NCI-H187 (cell line): ENCODE measurements around the gene SH3BGRL3.
"Not testable (repeated sequence)": the region's sequence is repeated elsewhere in the genome, so short reads cannot be mapped to it uniquely, and the experiment has no call there.

Source experiments
- DNase-seq, 2 experiments: peaks; one replicate each; lab custom pipeline; 2025; lab: John Stamatoyannopoulos, UW

The SH3BGRL3 gene

DNA sequence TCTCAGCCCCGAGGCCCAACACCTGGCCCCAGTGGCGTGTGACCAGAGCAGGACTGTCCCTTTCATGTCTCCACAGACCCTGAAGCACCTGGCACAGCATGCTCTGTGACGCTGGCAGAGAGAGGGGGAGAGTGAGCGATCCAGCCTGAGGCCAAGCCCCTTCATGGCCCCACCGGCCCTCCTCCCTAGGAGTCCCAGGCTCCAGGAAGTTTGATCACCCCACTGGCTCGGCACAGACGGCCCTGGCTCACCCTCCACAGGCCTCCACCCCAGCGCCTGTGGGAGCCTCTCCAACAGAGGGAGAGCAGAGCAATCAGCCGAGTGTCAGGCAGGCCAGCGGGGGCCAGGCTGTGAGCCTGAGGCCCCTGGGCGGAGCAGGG lies 11.0 kb downstream of the SH3BGRL3 start:
- no peak for DNase-seq

DNA sequence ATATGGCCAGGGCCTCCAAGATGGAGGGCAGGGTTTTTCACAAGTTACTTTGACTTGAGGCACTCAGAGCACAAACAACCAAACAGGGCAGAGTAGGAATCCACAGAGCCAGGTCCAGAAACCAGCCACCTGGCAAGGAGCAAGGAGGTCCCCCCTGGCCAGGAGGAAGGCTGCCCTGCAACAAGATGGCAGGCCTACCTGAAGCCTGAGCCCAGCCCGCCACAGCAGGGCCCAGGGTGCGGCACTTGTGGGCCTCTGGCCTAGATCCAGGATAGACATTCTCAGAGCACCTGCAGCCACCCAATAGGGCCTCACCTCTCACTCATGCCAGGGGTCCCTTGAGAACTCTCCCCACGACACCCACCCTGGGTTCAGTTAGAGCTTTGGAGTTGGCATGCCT lies 11.5 kb downstream of the SH3BGRL3 start:
- DNase-seq, result no peak

DNA sequence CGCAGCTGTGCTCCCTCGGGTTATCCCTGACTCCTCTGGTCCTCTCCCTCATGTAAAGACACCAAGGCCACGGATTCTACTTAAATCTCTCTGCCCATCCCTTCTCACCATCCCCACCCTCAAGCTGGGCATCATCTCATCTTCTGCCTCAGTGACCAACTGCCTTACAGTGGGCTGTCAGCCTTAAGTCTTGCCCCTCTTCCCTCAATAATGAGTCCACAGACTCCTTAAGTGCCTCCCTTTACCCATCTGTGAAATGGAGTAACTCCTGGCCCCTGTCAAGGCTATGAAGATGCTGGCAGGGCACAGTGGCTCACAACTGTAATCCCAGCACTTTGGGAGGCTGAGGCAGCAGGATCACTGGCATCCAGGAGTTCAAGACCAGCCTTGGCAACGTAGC lies 12.1 kb downstream of the SH3BGRL3 start:
- no peak for DNase-seq

DNA sequence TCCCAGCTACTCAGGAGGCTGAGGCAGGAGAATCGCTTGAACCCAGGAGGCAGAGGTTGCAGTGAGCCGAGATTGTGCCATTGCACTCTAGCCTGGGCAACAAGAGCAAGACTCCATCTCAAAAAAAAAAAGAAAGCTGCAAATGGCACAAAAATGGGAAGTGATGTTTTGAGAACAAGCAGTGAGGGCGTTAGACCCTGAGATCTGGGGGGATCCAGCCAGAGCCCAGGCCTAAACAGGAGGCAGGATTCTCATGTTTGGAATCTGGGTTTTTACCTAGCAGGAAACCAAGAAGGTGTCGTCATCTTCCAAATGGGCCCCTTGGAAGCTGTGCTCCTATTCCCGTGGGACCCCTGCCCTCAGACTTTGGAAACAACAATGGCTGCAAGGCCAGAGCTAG lies 12.8 kb downstream of the SH3BGRL3 start:
- not testable (repeated sequence) for DNase-seq

DNA sequence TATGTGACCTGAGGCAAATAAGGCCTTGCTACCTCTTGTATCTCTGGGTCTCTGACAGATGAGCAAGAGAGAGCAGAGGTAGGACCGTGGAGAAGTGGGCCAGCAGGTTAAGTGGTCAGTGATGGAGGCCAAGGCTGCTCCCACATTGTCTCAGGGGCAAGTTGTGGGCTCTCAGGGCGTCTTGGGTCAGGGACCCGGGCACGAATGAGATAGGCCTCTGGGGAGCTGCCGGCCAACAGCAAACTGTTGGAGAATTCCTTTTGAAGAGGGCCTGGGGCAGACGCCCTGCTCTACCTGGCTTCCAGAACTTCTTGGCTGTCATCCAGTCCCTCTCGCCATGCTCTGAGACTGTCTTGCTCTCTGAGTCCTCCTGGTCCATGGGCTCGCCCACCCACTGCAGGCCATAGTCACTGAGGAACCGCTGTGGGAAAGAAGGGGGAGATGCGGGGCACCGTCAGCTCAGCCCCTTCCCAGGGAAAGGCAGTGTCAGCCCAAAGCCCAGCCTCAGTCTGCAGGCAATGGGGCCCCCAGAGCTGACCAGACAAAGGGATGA lies 14.1 kb downstream of the SH3BGRL3 start:
- DNase-seq, result no peak

DNA sequence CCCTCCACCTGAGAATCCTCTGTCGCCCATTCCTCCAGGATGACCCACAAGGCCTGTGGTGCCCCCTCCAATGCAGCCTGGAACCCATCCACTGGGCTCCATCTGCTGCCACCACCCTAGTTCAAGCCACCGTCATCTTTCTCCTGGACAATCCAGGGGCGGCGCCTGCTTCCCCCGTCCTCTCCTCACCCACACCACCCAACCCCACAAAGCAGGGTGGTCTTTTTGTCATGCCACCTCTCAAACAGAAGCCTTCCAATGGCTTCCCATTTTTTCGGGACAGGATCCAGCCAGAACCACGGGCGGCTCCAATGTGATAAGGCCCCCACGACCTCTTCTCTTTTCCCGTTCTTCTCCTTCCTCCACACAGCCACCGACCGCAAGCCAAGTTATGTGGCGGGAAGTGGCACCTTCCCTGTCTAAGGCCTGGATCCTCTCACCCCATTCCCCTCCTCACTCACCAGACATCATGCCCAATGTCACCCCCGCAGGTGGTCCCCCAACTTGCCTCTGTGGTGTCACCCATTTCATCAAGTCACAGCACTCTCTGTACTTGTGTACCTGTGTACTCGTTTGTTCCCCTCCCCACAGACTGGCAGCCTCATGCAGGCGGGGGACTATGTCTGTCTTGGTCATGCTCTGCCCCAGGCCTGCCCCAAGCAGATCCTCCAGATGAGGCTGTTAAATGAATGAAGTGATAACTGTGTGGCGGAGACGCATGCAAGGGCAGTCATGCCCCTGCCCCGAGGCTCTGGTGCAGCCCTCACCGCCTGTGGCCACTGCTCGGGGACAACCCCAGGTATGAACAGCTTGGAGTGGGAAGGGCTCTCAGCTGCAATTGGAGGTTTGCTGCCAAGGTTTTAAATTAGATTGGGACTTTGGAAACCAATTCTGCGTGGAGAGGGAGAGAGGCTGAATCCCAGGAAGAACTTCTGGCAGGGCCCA lies 15.6 kb downstream of the SH3BGRL3 start:
- no peak for DNase-seq

DNA sequence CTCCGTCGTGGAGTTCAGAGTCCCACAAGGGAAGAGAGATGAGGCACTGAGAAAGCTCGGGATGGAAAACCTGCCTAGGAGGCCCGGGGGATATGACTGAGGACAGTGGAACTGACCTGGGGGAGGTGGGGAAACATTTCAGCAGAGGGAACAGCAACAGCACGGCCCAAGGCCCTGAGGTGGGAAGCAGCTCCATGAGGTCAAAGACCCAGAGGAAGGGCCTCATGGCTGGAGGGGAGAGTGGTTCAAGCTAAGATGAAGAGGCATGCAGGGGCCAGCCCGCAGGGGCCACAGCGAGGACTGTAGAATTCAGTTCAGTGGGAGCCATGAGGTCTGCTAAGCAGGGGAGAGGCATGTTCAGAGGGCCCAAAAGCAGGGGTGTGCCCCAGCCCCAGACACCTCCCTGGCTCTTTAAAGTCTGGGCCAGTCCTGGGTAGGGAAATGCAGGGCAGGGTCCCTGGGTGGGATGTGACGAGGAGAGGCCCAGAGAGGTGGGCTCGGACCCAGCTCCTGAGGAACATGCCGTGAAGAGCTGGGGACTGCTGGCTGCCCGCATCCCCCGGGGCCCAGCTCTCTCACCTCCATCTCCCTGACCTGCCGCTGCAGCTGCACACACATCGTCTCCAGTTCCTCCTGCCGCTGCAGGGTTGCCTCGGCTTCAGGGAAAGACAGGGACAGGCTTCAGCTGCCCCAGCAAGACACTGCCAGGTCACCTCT lies 16.6 kb downstream of the SH3BGRL3 start:
- no peak for DNase-seq

DNA sequence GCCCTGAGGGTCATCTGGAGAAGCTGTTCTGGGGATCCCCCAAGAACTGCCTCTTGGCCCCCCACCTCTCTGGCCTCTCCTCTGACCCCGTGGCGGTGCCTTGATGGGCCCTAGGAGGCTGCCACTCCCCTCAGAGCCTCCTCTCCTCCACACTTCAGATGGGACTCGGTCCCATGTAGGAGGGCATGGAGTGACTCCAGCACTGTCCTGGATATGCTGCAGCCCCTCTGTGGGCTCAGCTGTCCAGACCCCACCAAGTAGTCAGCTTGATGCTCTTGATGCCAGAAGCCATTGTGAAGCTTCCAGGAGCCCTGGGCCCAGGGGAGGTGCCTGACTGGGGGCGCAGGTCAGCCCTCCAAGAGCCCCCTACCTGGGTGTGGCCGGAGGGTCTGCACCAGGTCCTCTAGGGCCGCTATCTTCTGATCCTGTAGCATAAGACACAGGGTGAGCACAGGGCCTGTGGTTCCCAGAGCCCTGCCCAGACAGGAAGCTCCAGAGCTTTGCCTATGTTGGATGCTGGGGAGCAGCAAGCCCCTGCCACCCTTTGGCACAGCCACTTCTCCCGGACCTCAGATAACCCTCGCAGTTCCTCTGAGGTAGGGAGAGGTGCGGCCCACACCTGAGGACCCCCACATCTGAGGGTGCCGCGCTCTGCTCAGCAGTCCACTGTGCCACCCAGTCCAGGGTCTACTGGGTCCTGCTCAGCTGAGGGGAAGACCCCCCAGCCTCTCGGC lies 17.3 kb downstream of the SH3BGRL3 start:
- DNase-seq, result no peak

DNA sequence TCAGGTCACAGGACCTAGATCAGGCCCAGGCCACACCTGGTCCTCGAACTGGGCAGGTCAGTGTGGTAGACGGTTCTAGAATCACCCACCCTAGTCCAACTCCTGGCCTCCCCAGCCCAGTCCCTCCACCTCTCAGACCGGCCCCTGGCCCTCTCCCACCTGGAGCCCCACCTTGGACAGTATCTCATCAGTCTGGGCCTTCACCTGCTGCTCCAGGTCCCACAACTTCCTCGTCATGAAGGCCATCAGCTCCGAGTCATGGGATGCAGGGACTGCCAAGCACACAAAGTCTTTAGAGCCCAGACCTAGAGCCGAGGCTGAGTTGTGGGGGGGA lies 17.9 kb downstream of the SH3BGRL3 start:
- no peak for DNase-seq

DNA sequence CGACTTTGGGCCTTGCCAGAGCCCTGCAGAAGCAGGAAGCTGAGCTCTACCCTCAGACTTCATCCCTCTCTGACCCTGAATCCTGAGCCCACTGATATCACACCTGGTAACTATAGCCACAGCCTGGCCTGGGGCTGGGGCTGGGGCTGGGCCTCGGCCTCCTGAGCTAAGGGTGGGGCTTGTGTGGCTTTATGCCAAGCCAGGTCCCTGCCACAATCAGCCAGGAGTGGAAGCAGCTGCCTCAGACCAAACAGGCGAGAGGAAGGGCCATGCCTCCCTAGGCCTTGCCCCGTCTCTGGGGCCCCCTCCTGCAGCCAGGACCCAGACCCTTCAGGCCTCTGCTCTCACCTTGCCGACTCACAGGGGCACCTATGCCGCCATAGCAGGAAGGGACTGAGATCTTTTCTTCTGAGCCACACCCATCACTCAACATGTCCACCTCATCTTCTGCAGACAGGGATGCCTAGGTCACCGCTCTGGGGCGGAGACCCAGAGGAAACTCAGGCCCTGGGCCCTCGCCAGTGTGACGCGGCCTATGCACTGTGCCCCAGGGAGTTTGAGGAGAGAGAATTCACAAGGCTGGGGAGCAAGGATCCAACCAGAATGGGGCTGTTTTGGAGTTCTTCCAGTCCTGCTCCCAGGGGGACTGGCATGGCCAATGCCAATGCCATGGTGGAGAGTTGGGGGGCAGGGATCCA lies 20.8 kb downstream of the SH3BGRL3 start:
- DNase-seq, result no peak

DNA sequence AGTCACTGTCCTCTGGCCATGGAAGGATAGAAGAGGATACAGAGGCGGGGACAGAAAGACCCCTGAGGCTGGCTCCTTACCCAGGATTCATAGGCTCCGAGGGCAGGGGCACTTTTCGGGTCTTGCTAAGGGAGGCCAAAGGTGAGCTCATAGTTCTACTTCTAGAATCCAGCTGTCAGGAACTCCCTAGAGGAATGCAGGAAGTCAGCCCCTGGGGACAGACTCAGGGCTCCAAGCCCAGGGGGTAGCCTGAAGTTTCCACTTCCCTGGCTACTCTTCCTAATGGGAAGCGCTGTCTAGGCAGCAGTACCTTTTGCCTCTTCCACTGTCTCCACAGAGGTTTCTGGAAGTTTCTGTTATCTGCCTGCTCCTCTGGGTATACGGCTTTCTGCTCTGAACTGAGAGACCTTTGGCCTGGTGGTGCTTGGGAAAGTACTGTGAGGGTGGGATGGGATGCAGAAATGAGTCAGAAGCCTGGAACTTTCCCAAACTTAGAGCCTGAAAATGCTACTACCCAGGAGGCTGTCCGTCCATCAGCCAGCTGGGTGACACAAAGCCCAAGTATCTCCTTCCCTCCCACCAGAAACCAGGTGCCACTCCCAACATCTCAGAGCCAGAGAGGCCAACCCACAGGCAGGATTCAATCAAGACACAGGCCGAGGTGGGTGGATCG lies 23.0 kb downstream of the SH3BGRL3 start:
- DNase-seq, result no peak

DNA sequence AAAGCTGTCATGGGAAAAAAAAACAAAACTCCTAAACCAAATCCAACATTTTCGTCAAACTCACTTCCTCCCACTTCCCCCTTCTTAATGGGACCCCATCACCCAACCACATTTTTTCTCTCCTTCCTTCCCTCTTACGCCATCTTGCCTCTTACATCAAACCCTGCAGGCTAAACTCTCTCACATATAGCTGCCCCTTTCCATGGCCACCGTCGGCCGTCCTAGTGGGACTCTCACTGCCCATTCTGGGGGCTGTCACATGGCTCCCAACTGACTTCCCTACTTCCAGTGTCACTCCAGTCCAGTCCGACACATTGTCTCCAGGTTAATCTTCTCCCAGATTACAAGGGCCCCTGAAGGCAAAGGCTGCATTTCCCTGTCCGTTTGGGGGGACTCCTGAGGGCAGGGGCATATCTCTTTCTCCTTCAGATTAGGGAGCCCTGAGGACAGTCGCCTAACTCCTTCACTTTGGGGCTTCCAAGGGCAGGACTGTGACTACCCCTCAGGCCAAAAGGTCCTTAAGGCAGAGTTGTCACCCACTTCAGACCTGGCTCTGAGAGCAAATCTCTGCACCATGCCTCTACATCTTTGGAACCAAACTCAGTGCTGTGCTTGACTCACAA lies 25.9 kb downstream of the SH3BGRL3 start:
- no peak for DNase-seq

DNA sequence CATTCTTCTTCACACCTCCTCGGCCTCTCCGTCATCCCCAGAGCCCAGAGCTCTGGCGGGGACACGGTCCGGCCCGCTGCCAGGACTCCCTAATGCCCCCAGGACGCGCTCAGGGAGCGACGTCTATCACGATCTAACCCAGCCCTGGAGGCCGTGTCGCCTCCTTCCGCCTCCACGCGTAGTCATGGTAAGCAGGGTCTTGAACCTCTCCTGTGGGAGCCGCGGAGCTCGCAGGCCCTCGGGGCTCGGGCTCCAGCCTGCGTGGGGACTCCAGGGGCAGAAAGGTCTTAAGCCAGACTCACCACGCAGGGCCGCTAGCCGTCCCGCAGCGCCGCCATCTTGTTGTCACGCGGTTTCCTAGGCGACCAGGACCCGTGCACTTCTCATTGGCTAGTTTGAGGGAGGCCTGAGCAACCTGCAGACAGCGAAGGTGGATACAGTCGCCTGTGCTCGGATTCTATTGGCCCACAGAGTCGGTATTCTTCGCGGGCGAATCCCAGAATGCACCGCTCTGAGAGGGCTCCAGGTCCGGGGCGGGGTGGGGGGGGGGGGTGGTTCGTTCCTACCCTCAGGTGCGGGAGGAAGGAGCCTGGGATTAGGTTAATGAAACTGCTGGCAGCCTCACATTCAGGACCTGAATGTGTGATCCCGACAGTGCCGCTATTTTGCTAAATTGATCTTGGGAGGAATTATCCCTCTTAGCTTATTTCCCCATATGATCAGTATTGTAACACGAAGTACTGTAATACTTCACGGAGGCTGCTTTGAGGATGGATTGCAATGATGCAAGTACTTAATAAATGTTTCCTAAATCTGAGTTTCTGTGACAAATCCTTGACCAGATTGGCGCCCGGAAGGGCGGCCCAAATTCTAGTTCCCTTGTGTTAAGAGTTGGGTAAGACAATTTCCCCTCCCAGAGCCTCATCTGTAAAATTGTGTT lies 26.7 kb downstream of the SH3BGRL3 start, which contains the start of gene UBXN11:
Gene UBXN11, minus strand, starts transcription at position 347 of the 940 bp plus-strand sequence. CDS start 3,753 bp downstream, outside the sequence.
- DNase-seq, result peak; percentile 83 to 91

DNA sequence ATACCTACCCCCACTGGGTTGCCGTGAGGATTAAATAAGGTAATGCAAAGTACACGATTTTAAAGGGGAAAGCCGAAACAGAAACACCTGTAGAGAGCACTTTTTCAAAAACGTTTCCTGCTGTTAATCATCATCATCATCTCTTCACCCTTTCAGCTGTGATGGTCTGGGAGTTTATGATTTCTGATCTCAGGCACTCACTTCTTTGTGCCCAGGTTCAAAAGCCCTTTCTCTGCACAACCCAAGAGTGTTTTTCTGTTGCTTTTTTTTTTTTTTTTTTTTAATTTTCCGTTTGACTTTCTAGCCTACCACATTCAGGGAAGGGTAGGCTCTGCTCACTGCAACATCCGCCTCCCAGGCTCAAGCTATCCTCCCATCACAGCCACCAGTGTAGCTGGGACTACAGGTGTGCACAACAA lies 27.5 kb downstream of the SH3BGRL3 start:
- no peak for DNase-seq

DNA sequence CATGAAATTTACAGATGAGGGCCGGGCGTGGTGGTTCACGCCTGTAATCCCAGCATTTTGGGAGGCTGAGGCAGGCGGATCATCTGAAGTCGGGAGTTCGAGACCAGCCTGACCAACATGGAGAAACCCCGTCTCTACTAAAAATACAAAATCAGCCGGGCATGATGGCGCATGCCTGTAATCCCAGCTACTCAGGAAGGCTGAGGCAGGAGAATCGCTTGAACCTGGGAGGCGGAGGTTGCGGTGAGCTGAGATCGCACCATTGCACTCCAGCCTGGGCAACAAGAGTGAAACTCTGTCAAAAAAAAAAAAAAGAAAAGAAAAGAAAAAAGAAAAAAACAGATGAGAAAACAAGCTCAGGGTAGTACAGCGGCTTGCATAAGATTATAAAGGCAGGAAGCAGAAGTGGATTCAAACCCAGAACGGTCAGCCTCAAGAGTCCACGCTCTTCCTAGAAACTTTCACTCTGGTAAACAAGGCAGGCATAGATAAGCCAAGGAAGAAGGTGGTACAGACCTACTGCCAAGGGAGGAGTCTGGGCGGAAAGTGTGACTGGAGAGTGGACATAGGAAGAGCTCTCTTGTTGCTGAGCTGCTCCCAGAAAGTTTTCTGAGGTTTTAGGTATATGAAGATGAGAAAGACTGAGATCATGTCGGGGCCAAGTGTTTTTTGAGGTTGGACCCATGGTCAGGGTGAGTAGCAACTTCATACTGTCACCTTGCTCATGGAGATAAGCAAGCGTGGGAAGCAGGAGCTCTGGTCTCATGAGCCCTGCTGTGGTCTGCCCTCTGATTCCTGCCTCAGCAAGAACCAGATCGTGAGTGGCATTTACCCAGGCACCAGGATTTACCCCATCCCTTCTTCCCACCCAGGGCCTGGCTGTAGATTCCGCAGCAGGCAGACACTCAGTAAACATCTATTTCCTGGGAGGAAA lies 28.3 kb downstream of the SH3BGRL3 start:
- not testable (repeated sequence) for DNase-seq

DNA sequence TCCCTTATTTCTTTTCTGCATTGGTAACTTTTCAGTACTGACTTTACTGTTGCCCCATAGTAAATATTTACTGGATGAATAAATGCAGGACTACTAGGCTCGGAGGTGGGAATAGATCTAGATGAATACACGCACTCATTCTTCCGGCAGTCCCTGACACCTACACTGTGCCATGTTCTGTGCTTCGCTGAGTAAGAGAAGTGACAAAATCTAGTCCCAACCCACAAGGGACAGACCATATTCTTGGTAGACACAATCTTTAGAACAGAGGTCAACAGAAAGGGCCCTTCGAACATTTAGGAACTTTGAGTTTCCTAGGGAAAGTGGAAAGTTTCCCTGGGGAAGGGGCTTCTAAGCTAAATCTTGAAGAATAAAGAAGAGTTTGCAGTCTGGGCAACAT lies 34.6 kb downstream of the SH3BGRL3 start:
- no peak for DNase-seq

DNA sequence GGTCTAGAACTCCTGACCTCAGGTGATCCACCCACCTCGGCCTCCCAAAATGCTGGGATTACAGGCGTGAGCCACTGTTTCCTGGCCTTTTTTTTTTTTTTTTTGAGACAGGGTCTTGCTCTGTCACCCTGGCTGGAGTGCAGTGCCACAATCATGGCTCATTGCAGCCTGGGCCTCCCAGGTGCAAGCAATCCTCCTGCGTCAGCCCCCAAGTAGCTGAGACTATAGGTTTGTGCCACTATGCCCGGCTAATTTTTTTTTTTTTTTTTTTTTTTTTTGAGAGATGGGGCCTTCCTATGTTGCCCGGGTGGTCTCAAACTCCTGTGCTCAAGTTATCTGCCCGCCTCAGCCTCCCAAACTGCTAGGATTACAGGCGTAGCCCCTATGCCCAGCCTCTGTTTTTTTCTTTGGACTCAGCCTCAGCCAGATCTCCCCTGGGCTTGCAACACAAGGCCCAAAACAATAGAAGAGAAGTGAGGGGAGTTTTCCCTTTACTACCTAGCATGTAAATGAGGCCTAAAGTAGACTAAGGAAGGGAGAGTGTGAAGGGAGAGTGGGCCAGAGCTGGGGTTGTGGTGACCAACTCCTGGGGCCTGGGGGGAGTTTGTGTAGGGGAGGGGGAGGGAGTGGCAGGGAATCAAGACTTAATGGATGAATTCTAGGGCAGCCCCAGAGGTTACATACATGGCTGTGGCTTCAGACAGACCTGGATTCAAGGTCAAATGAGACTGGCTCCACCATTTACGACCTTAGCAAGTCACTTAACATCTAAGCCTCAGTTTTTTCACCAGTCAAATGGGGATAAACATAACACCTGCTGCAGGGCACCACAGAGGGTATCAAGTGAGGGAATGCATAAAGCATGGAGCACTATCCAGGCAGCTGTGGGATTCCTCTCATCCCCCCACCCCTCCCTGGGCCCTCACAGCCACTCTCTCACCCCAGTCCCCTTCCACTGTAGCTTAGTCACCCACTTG lies 36.3 kb downstream of the SH3BGRL3 start:
- no peak for DNase-seq
